COLO668 (cell line): Measurements from ENCODE around the gene TGFA.

ENCODE experiments used
- DNase-seq: peaks from one replicate; lab custom pipeline; 2025; ENCODE audit not compliant: unreplicated experiment; lab: John Stamatoyannopoulos, UW

Gene TGFA

DNA sequence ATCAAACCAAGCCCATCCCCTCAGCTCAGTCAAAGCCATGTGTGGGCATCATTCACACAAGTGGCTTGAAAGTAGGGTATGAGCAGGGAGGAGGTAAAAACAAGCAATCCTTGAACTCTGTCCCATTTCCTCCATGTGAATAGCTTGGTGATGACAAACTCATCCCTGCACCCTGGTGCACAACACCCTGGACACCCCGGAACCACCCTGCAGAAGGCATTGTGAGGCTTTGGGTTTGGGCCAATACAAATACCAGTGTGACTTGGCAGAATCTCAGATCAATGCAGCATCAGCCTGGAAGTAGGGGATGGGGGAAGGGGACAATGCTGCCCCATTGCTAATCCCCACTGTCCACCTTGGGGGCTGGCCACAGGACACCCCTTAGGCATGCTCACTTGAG is 28.6 kb downstream of the TGFA start:
- DNase-seq = no peak

DNA sequence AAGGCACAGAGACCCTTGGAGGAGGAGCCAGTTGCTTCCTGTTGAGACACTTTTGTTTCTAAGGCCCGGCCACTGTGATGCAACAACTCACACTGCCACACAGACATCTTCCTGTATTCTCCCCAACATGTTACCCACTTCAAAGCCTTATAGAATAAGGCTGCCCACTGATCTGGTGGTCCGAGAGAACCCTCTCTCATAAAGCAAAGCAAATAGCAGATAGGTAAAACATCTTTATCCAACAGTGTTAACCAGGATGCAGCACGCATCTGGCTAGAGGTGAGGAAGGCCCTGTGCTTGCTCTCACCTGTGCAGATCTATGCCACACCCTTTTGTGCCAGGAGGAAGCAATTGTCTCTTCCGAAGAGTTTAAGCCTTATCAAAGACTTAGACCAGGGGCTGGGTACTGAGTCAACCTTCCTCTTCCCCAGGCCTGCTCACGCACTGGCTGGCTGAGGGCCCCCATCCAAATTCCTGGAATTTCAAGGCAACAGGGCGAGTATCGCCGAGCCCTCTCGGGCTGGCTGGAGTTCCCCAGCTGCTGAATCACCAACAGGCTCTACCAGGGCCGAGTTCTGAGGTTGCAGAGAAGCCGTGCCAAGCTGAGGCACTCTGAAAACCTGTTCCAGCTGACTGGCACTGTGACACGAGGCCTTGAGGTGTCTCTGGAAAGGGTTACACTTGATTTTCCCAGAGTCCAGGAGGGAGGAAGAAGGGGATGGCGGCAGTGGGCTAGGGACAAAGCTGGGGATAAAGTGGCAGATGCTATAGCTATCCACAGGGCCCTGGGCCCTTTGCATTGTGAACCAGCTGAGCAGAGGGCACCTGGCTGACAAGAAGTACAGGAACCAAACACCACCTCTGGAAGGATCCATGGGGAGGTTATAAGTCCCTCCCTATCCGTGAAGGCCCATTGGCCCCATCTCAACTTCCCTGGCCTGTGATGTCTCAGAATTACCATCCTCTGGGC is 29.3 kb downstream of the TGFA start:
- DNase-seq = no peak

DNA sequence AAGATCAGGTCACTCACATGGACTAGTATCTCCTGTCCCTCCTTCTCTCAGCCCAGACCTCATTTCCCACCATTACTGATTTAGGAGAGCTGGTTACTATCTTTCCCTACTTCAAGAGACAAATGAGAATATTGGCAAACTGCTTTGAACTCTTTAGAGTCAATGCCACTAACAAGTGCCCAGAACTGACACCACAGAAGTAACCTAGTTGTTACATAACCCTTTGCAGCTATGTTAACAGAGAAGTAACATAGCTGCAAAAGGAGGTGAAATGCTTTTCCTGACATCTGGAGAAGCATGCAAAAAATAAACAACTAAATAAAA is 30.0 kb downstream of the TGFA start:
- DNase-seq = no peak

DNA sequence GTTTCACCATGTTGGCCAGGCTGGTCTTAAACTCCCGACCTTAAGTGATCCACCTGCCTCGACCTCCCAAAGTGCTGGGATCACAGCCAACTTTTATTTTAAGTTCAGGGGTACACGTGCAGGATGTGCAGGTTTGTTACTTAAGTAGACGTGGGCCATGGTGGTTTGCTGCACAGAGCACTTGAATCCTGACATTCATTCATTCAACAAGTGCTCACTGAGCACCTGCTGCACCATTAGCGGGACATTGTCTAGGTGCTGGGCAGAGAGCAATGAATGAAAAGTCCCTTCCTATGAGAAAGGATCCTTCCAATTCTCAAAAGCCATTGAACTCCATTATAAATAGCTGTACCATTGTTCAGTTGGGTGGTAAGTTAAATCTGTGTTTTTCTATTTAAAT is 31.0 kb downstream of the TGFA start:
- DNase-seq = no peak

DNA sequence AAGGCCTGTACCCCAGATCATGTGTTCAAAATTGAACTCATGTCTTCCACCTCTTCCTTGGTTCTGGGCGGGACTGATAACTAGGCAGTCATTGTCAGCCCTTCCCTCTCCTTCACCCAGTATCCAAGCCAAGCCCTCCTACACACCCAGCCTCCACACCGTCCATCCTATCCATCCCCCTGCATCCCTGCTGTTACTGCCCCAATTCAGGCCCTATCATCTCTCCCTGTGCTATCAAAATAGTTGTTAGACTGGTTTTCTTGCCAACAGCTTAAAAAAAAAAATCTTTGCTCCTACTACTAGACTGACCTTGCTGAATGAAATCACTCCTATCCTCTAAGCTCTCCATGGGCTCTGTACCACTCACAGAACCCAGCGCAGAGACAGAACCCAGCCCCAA is 32.8 kb downstream of the TGFA start:
- no peak for DNase-seq

DNA sequence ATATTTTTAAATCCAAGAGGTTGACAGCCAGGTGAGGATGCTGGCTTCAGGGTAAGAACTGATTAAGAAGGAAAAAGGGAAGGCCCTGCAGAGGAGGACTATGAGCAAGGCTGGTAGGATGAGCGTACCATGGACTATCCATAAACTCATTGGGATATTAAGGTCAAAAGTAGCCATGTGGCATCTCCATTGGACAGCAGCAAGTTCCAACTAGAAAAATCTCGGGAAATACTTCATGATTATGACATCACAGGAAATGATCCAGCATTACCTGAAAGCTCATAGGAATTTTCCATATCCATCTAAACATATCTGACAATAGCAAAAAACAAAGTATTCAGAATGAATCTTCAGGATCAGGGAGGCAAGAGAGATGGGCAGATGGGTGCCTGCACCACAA is 34.2 kb downstream of the TGFA start:
- DNase-seq = no peak

DNA sequence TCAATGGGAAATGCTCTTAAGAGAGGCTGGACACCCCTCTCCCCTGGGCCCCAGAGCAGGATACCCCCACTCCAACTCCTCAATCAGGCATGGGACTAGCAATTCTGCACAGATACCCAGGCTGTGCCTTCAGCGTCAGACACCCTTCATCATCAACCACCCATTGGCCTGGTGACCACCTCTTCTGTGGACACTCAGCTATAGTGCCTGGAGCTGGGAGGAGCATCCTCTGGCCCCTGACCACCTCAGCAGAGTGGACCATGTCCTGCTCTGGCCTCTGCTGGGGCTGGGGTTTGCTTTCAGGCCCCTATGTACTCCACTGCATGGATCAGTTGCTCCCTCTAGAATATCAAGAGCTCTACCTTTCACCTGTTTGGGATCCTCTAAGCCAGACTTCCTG is 35.1 kb downstream of the TGFA start:
- no peak for DNase-seq

DNA sequence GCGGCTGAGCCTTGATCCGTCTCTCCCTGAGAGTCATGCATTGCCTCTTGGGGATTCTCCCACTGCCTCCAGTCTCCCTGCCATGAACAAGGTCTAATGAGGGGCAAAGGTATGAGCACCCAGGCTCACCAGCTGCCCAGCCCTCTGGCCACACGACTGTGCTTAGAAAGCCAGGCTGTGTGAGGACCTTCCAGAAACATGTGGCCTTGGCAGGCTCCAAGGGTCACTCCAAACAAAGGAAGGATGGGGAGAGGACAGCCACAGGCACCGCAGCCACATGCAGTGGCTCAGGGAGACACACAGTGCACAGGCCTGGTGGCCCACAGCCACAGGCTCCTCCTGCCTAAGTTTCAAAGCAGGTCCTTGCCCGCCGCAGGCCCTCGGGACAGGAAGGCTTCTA is 35.8 kb downstream of the TGFA start:
- no peak for DNase-seq

DNA sequence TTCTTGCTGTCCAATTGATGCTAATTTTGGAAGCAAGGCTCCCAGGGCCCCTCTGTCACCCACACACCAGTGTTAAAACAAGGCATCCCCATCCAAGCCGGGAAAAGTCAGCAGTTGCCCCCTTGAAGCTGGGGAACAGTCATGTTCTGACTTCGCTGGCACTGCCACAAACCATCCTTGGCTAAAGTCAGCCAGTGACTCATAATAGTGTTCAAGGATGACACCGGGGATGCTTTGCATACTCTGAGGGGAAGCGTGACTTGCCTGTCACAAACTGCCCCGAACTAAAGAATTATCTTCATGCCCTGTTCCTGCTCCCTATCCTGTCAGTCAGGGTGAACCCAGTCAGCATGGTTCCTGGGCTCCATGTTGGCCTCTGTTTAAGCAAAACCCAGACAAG is 37.0 kb downstream of the TGFA start:
- DNase-seq = no peak

DNA sequence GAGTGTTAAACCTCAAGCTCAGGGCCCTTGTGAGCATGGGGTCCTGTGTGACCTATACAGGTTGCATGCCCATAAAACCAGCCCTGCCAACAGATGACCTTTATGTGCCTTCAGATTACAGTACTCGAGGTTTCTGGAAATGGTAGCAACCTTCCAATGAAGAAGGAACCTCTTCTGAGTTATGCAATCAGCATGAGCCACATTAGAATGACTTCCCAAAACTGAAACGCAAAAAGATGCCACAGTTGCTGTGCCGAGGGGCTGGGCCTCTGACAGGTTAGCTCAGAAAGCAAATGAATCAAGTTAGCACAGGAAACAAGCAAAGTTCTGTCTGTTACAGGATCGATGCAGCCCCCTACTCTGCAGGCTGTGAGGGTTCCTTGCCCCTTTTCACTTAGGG is 37.7 kb downstream of the TGFA start:
- DNase-seq = no peak

DNA sequence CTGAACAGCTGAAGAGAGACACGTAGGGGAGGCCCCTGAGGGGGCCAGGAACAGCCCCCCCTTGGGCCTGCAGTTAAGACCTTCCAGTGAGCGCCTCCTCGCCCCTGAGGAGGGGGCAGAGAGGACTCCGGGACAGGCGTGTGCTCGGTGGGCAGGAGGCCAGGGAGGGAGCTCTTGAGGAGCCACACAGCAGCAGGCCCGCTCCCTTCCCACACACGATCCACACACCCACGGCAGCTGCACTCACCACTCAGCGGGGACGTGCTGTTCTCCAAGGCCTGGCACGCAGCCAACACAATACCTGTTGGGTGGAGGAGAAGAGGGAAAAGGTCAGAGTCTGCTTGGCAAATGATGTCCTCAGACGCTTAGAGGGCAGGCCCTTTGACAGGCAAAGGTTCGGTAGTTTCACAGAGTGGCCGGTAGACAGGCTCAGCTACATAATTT is 39.0 kb downstream of the TGFA start:
- peak; percentile 98 for DNase-seq

DNA sequence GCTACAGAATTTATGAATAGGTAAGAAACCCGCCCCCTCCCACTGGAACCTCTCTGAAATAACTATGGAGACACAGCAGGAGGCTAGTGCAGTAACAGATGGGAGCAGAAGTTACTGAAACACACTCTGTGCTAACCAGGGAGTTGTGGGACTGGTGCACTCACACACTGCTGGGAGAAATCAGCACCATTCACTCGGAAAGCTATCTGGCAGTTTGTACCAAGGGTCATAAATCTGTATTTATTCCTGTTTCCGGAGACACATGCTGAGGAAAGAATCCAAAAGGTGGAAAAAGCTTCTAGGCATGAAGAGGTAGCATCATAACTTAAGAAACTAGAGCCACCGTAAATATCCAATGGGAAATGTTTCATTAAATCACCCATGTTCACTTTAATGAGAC is 39.9 kb downstream of the TGFA start:
- no peak for DNase-seq

DNA sequence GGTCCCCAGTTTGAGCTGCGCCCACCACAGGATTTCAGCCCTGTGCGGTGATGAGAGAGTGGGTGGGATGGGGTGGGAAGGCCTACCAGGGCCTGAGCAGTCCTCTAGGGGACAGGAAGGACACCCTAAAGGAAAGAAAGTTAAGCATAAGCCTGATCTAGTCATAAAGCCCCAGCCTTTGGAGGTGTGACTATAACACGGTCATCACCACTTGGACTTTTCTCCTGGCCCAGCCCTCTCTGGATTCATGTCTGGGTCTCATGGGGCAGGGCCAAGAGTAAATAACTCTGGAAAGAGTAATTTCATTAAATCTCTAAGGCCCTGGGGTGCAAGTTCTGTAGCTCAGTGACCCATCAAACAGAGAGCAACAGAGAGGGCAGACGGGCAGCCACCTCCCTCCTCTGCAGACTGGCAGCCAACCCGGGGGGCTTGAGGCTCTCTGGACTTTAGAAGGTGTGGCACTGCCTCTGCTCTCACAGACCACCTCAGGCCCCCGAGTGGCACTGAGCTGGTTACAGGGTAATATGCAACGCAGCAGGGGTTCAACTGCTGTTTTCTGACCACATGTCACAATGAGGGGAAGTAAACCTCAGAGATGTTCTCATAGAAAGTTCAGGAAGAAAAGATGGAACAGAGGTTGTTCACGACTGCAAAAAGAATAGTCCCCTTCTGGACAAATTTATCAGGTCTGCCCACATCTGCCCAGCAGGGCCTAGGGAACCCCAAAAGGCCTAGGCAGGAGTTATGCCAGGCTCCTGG is 41.5 kb downstream of the TGFA start:
- no peak for DNase-seq

DNA sequence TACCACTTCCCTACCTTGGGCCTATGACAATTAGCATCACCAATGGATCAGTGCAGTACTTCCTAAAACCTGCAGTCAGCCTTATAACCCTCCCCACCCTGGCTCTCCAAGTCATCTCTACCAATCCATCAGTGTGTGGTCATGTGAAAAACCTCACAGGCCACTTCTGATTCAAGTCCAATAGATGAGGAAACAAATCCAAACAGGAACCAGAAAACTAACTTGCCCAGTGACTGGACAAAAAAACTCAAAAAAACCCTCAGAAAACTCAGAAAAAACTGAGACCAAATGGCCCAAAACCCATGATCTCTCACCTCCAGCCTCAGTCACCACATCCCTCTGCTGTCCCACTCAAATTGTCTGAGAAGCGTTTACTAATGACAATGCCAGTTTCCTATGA is 43.3 kb downstream of the TGFA start:
- DNase-seq = no peak

DNA sequence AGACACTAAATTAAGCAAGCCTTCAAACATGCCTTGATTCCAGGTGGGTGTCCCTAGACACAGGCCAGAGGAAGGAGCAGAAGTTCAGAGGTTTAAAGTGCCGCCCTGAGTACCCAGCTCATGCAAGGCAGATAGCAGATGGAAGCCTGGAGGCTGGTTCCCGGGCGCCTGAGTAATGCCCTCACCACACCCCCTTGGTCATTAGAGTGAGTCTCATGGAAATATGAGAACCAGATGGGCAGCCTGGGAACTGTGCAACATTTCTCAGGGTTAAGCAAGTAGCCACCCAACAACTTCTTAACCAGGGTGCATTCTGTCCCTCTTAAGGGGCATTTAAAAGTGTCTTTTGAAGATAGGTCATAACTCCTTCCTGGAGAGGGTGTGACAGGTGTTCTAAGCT is 44.1 kb downstream of the TGFA start:
- peak; percentile 69 for DNase-seq

DNA sequence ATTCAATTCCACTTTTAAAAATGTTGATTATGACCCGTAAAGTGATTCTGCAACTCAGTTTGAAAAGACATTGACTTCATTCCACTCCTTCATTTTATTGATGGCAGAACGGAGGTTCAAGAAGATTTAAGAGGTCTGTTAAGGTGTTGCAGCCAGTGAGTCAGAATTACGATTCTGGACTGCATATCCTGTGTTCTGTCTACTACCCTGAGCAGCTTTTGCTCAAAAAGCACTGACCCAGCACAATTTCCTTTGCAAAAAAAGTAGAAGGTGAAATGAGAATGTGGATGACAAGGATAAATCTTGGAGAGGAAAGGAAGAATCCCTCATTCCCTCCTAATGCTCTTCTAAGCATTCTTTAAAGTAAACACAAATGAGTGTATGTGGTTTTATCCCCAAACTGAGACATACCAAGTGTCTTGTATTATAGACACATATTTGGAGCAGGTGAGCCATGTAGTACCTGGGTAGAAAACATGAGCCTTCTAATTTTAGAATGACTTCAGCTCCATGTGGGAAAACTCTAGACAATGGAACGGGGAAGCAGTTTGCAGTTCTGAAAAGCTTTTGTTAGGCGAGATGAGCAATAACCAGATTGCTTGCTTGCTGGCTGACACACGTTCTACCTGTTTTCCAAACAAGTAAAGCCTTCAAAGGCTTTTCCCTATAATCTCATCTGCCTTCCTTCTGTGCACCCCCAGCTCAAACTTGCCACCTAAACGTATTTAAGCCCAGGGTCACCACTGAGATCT is 44.7 kb downstream of the TGFA start:
- DNase-seq = peak; percentile 27

DNA sequence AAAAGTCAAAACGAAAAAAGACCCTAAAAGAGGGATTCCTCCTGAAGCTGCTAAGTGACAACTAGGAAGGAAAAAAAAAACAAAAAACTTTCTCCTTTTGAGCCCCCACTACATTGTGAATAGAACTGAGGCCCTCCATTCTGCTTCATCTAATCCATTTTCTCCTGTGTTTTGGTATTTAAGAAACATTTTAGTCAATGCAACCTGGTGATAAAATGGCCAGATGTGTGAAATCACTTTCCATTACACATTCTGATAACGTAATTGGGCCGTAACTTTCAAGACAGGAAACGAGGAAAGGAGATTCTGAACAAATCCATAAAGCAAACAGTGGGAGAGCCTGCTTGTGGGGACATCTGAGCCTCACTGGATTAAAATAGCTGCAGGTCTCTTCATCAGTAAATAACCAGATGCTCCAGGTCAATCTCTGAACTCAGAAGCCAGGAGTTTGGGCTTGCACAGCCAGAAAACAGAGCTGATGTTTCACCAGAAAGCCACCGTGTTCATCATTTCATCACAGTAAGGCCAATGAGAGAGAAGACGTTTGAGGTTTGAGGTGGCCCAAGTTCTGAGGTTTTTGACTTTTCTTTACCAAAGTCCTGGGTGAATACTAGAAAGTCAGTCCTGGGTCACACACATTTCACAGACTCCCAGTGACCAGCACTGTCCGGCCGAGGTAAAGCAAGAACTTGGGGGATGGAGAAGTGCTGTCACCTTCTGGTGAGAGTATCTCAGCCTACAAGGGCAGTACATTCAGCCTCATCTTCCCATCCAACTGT is 47.8 kb downstream of the TGFA start:
- no peak for DNase-seq

DNA sequence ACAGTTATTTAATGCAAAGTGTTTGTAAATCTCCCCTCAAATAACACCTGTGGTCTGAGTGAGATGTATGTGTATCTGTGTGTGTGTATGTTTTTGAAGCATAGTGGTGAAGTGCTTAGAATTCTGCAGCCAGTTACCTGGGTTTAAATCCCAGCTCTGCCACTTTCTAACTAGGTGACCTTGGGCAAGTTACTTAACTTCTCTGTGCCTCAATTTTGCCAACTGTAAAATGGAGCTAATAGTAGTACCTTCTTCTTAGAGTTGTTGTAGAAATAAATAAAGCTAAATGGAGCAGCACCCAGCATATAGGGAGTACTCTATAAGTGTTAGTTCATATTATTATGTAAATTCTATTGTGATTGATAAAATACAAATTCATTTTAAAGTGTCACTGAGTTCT is 48.9 kb downstream of the TGFA start:
- no peak for DNase-seq

DNA sequence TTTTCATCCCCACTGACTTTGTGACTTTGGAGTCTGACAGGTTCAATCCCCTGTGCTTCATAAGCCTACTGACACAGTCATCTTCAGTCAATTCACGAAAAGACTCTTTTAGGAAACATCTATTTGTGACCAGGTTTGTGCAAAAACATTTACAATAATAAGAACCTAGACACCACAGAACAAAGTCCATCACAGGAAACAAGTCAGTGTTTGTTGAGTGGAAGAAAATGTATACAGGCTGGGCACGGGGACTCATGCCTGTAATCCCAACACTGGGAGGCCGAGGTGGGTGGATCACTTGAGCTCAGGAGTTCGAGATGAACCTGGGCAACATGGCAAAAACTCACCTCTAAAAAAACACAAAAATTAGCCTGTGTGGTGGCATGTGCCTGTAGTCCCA is 49.7 kb downstream of the TGFA start:
- no peak for DNase-seq

DNA sequence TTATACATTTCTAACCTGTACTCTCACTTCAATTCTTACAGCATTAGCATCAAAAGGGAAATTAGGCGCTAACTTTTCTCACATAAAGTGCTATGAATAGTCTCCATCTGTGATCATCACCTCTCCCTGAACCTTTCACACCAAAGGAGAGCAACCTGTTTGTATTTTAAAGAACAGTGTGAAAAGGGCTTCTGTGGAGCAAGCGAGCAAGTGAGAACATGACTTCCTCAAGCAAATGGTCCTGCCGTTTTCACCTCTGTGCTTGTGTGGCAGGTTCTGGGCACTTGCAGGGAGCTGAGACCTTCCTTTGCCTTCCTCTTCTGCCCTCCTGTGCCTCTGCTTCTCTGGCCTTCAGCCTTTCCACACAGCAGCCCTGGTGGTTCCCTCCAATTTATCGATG is 51.9 kb downstream of the TGFA start:
- no peak for DNase-seq

DNA sequence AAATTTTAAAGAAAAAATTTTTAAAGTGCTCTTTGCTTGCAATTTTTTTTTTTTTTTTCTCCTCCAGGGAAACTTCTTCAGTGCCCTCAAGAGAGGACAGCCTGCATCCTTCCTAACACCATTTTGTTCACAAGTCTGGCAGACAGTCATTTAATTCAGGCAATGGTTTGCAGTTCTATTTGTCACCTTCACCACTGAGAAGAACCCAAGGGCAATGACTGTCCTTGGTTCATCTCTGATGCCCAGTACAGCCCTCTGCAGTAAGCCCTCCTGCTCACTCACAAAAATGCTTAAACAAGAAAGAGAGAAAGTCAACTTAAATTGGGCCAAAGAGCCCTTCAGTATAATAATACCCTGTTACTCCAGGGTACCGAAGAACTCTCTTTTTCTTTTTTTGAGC is 52.4 kb downstream of the TGFA start:
- DNase-seq = no peak
